HG03196 (cell line): ENCODE results near the gene TEX22.

ENCODE experiments used
- ATAC-seq: cut with Tn5 transposase; IDR thresholded peaks from one replicate; pipeline ENCODE4 v1.9.1; 2021; ENCODE audit not compliant: unreplicated experiment

Gene TEX22

DNA sequence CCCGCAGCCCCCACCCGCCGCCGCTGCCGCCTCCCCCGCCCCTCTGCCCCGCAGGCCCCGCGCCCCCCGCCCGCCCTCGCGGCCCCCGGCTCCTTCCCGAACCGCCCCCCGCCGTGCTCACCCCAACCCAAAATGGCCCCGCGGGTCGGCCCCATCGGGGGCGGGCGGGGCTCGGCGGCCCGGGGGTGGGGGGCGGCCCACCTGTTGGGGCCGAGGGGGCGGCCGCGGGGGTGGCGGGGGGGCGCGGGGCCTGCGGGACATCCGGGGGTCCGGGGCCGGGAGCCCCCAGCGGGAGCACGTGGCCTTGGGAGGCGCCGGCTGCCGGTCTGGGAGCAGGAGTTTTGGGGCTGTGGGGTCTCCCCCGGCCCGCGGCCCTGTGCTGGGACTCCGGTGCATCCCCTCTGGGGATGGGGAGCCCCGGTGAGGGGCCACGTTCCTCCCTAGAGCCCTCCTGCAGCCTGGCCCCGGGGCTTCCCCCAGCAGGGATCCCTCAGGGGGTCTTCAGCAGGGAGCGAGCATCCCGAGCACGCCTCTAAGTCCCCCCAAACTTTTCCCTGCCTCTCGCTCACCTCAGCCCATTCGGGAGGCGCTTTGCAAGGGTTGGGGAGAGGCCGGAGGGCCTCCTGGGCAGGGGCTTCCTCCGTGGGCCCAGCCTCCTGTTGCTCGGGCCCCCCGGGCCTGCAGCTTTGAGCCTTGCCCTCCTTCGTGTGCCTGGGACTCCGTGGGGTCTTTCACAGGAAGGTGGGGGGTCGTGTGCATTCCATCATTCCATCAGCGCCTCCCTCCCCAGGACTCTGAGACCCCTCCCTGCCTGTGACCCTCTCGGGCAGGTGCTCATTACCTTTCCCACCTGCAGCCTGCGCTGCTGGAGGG is 22.0 kb downstream of the TEX22 start:
- no peak for ATAC-seq

- ATAC-seq = no peak
Observed at GRCh38 chr14:105420974-105421674, 22.8 kb downstream of the TEX22 start.

DNA sequence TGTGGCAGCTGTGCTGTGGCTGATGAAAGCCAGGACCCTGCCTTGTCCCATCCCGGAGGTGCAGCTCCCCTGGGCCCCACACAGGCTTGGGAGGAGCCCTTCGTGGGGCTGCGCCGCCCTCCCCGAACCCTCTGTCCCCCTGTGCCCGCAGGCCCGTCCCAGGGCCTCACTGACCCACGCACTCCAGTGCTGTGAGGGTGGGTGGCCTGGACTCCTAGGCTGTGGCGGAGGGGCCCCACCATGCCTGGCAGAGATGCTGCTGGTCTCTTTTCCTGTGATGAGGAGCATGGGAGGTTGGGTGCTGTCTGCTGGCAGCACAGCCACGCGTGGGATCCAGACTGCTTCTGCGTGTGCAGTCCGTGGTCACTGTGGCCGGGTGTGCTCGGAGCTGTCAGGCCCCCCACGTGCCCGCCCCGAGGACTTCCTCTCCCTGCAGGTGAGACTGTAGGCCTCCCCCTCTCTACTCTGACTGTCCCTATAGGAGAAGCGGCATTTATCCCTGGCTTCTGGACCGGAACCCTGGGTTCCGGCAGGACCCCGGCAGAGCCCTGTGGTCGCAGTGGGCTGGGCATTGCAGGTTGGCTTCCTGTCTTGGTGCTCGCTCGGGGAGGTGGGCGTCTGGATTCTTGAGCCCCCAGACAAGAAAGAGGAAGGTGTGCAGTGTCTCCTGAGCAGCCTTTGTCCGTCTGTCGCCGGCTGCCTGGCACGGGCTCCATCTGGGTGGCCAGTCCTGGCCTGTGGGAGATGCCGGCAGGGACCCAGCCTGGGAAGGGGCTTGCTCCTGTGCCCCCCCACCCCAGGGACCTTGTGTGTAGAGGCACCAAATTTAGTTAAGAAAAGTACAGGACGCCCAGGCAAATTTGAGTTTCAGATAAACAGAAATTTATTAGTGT is 23.6 kb downstream of the TEX22 start:
- ATAC-seq = no peak

- no peak for ATAC-seq
Observed at GRCh38 chr14:105422695-105423487, 24.6 kb downstream of the TEX22 start.

DNA sequence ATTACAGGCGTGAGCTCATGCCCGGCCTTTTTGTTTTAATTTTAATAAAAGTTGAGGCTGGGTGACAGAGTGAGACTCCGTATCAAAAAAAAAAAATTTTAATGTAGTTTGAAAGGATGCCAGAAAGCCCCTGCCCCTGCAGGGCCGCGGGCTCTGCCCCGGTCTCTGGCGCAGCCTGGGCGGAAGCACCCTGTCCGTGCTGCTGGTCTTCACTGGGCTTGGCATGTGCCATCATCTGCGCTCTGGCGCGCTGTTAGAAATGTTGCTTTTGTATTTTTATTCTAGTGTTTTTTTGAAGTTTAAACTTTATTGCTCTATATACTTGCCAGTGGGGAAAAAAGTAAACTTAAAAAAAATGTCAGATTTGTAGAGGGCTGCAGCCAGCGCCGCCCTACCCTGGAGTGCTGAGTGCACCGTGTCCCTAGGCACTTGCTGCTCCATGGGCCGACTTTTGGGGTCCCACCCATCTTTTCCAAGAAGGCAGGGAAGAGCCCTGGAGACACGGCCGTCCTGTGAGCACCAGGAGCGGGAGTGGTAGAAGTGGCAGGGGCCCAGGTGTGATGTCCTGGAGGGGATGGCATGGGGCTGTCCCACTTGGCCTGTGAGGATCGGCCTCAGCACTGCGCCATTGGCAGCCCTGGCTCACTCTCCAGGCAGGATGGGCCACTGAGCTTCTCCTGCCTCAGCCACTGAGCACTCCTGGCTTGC is 25.3 kb downstream of the TEX22 start:
- no peak for ATAC-seq

GRCh38 chr14:105424861-105425260 is 26.5 kb downstream of the TEX22 start:
- no peak for ATAC-seq

- ATAC-seq = no peak
Observed at GRCh38 chr14:105425823-105426247, 27.5 kb downstream of the TEX22 start.

GRCh38 chr14:105426416-105427130 is 28.2 kb downstream of the TEX22 start:
- ATAC-seq = no peak

DNA sequence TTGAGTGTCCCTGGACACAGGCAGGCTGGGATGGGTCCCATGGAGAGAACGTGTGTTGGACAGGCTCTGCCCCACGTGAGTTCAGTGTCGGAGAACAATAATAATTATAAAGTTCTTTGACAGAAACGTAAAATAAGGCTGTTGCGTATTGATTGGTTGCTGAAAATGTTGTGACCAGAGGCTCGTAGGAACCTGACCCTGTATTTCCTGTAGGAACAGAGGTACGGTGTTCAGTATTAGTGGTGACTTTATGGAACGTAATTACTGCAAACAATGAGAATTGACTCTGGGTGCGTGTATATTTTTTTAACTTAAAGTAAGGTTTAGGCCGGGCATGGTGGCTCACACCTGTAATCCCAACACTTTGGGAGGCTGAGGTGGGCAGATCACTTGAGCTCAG is 29.1 kb downstream of the TEX22 start:
- ATAC-seq = no peak

DNA sequence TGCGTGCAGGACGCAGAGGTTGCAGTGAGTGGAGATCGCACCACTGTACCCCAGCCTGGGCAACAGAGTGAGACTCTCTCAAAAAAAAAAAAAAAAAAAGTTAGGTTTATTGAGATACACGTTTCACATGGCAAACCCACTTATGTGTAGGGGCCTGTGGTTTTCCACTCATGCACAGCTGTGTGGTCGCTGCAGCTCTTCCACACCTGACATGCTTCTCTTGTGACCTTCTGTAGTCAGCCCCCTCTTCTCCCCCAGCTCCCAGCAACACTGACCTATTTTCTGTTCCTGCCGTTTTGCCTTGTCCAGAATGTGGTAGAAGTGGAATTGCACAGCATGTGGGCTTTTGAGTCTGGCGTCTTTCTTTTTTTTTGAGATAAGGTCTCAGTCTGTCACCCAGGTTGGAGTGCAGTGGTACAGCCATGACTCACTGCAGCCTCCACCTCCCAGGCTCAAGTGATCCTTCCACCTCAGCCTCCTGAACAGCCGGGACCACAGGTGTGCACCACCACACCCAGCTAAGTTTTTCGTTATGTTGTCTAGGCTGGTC is 29.7 kb downstream of the TEX22 start:
- no peak for ATAC-seq

DNA sequence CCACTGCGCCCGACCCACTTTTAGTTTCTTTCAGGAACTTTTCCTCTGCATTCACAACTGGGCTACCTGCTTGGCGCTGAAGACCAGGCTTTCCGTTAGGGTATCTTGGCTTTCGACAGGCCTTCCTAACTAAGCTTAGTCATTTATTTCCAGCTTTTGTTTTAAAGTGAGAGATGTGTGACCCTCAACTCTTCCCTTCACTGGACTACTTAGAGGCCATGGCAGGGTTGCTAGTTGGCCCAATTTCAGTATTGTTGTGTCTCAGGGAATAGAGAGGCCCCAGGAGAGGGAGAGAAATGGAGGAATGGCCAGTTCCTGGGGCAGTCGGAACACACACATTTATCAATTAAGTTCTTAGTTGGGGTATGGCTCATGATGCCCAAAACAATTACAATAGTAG is 31.7 kb downstream of the TEX22 start:
- no peak for ATAC-seq

- no peak for ATAC-seq
Observed at GRCh38 chr14:105430565-105430964, 32.2 kb downstream of the TEX22 start.

GRCh38 chr14:105431256-105431655 is 32.9 kb downstream of the TEX22 start:
- ATAC-seq = no peak

DNA sequence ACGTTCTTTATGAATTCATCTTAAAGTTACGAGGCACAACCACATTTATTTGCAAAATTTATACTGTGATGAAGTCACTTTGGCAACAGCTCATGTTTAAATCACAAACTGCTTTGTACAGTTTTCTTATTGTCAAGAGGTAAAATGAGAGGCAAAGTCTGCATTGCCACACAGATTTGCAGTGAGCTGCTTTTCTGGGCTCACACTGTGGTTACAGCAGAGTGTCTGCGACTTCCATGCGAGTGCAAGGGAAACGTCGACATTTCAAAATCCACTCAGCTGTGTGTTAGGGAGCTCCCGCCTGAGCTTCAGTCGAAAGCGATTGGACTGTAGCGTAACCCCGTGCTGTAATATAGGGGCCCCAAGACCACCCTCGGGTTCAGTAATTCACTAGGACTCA is 34.3 kb downstream of the TEX22 start:
- ATAC-seq = no peak

DNA sequence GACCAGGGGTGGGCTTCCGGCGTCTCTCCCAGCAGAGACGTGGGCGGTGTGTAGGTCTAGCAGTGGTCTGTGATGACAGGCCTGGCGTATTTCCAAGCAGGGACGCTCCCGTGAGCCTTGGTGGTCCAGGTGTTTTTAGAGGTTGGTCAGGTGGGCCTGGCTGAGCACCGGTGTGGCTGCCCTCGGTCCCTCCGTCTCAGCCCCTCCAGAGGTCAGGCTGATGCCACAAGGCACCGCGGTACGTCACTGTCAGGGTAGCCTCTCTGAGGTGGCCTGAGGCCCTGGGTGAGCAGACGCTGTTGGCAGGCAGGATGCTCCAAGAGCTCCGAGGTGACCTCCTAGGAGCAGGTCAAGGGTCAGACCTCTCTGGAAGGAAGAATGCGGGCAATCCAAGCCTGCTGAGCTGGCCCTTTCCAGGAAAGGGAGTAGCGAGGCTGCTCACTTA is 34.8 kb downstream of the TEX22 start:
- no peak for ATAC-seq

GRCh38 chr14:105436402-105436801 is 38.1 kb downstream of the TEX22 start:
- no peak for ATAC-seq

- no peak for ATAC-seq
Observed at GRCh38 chr14:105436891-105437722, 38.8 kb downstream of the TEX22 start.
